Caco-2 (cell line): Measurements from ENCODE around the gene DHX34. TPM values are rescaled to one million over a fixed set of nuclear protein-coding genes. Genes with fewer than 3 reads are reported as not detected.

Experiments
- BruUV-seq: library from RNA; stranded (reverse); fragments of 400-500 nt; replicated peaks from 2 replicates; lab custom pipeline; 2021; lab: Mats Ljungman, UMichigan
- CTCF ChIA-PET: fragments of 300-600 bp; sonication (Branson Sonifier 250); formaldehyde crosslinking; loops from one replicate; lab custom pipeline; 2022; ENCODE audit warnings: antibody characterized with exemption; lab: Charles Lee
- POLR2A ChIA-PET: fragments of 300-600 bp; sonication (Branson Sonifier 250); formaldehyde crosslinking; loops from one replicate; lab custom pipeline; 2022; ENCODE audit warnings: antibody characterized with exemption; lab: Charles Lee
- DNase-seq, 2 experiments: peaks; one replicate each; pipeline versions ENCODE4 v3.0.0 to v3.0.0-alpha.2; 2020 to 2022
- H3K27me3 ChIP-seq: replicated peaks from 2 replicates; pipeline ENCODE4 v1.6.0; 2011; ENCODE audit warnings: low read length; ENCODE audit not compliant: control insufficient read depth, insufficient read depth
- H3K36me3 ChIP-seq: 2 replicates; pipeline ENCODE4 v1.5.1; 2011; ENCODE audit warnings: low read length; ENCODE audit not compliant: control insufficient read depth, insufficient read depth
- H3K4me1 ChIP-seq: fragments of 250-450 bp; sonication (Bioruptor Pico); 2 replicates; pipeline ENCODE4 v1.5.1; 2020; ENCODE audit warnings: mild to moderate bottlenecking
- H3K4me3 ChIP-seq: 2 replicates; pipeline ENCODE4 v1.5.1; 2011; ENCODE audit warnings: low read depth, mild to moderate bottlenecking, control low read depth, low read length
- H3K9me3 ChIP-seq: fragments of 250-450 bp; sonication (Bioruptor Pico); 2 replicates; pipeline ENCODE4 v1.5.1; 2020; ENCODE audit warnings: mild to moderate bottlenecking, moderate library complexity
- H3K27ac Mint-ChIP-seq: one replicate; pipeline ENCODE4 v1.8.0; 2022; ENCODE audit warnings: mixed read lengths; ENCODE audit not compliant: unreplicated experiment
- H3K27me3 Mint-ChIP-seq: one replicate; pipeline ENCODE4 v1.8.0; 2022; ENCODE audit warnings: mixed read lengths; ENCODE audit not compliant: insufficient read depth, unreplicated experiment
- H3K36me3 Mint-ChIP-seq: one replicate; pipeline ENCODE4 v1.8.0; 2022; ENCODE audit warnings: mild to moderate bottlenecking, mixed read lengths; ENCODE audit not compliant: insufficient read depth, unreplicated experiment
- H3K4me1 Mint-ChIP-seq: one replicate; pipeline ENCODE4 v1.8.0; 2022; ENCODE audit warnings: low read depth, mixed read lengths; ENCODE audit not compliant: unreplicated experiment
- H3K4me3 Mint-ChIP-seq: one replicate; pipeline ENCODE4 v1.8.0; 2022; ENCODE audit warnings: mild to moderate bottlenecking, moderate library complexity, mixed read lengths; ENCODE audit not compliant: unreplicated experiment
- H3K9me3 Mint-ChIP-seq: one replicate; pipeline ENCODE4 v1.8.0; 2022; ENCODE audit warnings: mixed read lengths; ENCODE audit not compliant: unreplicated experiment
- intact Hi-C: fragments of 100-400 bp; cut with micrococcal nuclease; formaldehyde crosslinking; loops from one replicate; pipeline ENCODE4 v1.10.0; 2022; ENCODE audit not compliant: unreplicated experiment
- total RNA-seq: library from RNA; stranded (reverse); gene quantifications from 2 replicates; pipeline ENCODE4 v1.2.3, GENCODE V29; 2022
- TF ChIP-seq, protein P1 (sequence below), 2 experiments: fragments of 200-600 bp in 1 of 2; IDR thresholded peaks; 1 replicate in 1 of 2; 2 replicates in 1 of 2; pipeline versions ENCODE4 v1.5.1 to v1.8.0; 2011 to 2022; ENCODE audit warnings: antibody characterized with exemption in 1 of 2, control low read depth in 1 of 2, inconsistent platforms in 1 of 2, low read depth in 1 of 2, low read length in 1 of 2, mild to moderate bottlenecking in 1 of 2, moderate library complexity in 1 of 2; ENCODE audit not compliant: insufficient read depth in 1 of 2, severe bottlenecking in 1 of 2, unreplicated experiment in 1 of 2

Gene DHX34
- total RNA-seq, 1 experiment from 2014 or later = 28.7 TPM

- Mint-ChIP-seq H3K27ac (no peak overlapping the region), H3K4me1 (peaks cover 27% of the 10 kb centered on the region), H3K4me3 (no peak overlapping the region), H3K9me3 (no peaks in the 10 kb centered on the region), H3K27me3 (no peaks in the 10 kb centered on the region), H3K36me3 (peaks cover 58% of the 10 kb centered on the region)
- ChIA-PET CTCF (interaction anchor here (0.5 to 1.9 kb wide), 2 partner anchors 43 to 86 kb away, joined by 3 to 7 read pairs; no protein-coding TSS in a partner anchor), POLR2A (no interaction called here)
- no peaks in the 10 kb centered on the region for H3K4me1 ChIP-seq
- TF ChIP-seq, protein P1, sequence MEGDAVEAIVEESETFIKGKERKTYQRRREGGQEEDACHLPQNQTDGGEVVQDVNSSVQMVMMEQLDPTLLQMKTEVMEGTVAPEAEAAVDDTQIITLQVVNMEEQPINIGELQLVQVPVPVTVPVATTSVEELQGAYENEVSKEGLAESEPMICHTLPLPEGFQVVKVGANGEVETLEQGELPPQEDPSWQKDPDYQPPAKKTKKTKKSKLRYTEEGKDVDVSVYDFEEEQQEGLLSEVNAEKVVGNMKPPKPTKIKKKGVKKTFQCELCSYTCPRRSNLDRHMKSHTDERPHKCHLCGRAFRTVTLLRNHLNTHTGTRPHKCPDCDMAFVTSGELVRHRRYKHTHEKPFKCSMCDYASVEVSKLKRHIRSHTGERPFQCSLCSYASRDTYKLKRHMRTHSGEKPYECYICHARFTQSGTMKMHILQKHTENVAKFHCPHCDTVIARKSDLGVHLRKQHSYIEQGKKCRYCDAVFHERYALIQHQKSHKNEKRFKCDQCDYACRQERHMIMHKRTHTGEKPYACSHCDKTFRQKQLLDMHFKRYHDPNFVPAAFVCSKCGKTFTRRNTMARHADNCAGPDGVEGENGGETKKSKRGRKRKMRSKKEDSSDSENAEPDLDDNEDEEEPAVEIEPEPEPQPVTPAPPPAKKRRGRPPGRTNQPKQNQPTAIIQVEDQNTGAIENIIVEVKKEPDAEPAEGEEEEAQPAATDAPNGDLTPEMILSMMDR (IDR thresholded peaks at IDR 0.05; ENCODE audit: insufficient read depth in 1 of 2, low read depth in 1 of 2, low read length in 1 of 2, severe bottlenecking in 1 of 2, unreplicated experiment in 1 of 2) = no peak
- BruUV-seq = no TSS peak
- H3K4me3 ChIP-seq = no peak overlapping the region
- H3K9me3 ChIP-seq = no peaks in the 10 kb centered on the region
- peaks cover 4% of the 10 kb centered on the region for H3K36me3 ChIP-seq
- H3K27me3 ChIP-seq = no peaks in the 10 kb centered on the region
- intact Hi-C loops = no loop called here
- DNase-seq = no peak
Observed at GRCh38 chr19:47350630-47351029, 1.5 kb downstream of the DHX34 start.

DNA sequence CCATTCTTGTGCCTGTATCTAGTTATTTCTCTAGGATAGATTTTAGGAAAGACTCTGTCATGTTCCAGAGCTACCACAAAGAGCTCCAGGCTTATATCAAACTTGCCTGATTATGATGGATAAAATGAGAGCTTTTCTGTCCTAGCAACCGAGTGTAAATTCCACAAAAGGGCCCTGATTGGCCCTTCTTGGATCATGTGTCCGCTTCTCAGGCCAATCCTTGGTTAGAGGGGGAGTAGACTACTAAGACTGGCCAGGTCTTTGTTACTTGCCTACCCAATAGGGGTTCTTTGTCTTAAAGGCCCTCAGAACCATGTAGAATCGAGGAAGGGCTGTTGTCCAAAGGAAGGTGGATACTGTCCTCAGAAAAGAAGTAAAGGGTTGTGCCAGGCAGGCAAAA lies 2.4 kb downstream of the DHX34 start:
- Histone ChIP-seq H3K27me3 (no peaks in the 10 kb centered on the region), H3K4me3 (no peak overlapping the region), H3K4me1 (no peaks in the 10 kb centered on the region), H3K36me3 (peaks cover 4% of the 10 kb centered on the region), H3K9me3 (no peaks in the 10 kb centered on the region)
- Mint-ChIP-seq H3K27me3 (no peaks in the 10 kb centered on the region), H3K36me3 (peaks cover 67% of the 10 kb centered on the region), H3K27ac (no peak overlapping the region), H3K4me1 (peaks cover 27% of the 10 kb centered on the region), H3K9me3 (no peaks in the 10 kb centered on the region), H3K4me3 (no peak overlapping the region)
- BruUV-seq = no TSS peak
- no peak for DNase-seq
- POLR2A ChIA-PET = no interaction called here
- TF ChIP-seq, protein P1 (IDR thresholded peaks at IDR 0.05; ENCODE audit: insufficient read depth in 1 of 2, low read depth in 1 of 2, low read length in 1 of 2, severe bottlenecking in 1 of 2, unreplicated experiment in 1 of 2) = no peak
- CTCF ChIA-PET = no interaction called here
- intact Hi-C loops = no loop called here

DNA sequence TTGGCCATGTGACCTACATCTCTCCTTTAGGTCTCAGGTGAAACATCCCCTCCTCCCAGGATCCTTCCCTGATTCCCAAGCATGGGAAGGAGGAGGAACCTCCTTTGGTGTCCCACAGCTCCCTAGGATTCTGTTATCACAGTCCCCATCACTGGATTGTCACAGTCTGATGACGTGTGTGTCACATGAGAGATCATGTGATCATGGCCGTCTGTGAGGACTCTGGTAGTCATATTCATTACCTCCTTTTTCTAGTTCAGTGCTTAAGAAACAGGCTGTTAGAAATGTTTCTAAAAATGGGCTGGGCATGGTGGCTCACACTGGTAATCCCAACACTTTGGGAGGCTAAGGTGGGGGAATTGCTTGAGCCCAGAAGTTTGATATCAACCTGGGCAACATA lies 3.0 kb downstream of the DHX34 start:
- Mint-ChIP-seq H3K9me3 (no peaks in the 10 kb centered on the region), H3K27me3 (no peaks in the 10 kb centered on the region), H3K4me3 (no peak overlapping the region), H3K36me3 (peaks cover 72% of the 10 kb centered on the region), H3K4me1 (peaks cover 27% of the 10 kb centered on the region), H3K27ac (no peak overlapping the region)
- TF ChIP-seq, protein P1 (IDR thresholded peaks at IDR 0.05; ENCODE audit: insufficient read depth in 1 of 2, low read depth in 1 of 2, low read length in 1 of 2, severe bottlenecking in 1 of 2, unreplicated experiment in 1 of 2) = no peak
- BruUV-seq = no TSS peak
- no peak for DNase-seq
- Histone ChIP-seq H3K9me3 (no peaks in the 10 kb centered on the region), H3K27me3 (no peaks in the 10 kb centered on the region), H3K4me3 (no peak overlapping the region), H3K4me1 (no peaks in the 10 kb centered on the region), H3K36me3 (peaks cover 4% of the 10 kb centered on the region)
- POLR2A ChIA-PET = interaction anchor here (0.6 kb wide), 1 partner anchor 119 kb away, joined by 3 read pairs; no protein-coding TSS in a partner anchor
- CTCF ChIA-PET = no interaction called here
- intact Hi-C loops = no loop called here
